Measurements from ENCODE around the gene SLC6A20. TPM values are rescaled to one million over a fixed set of nuclear protein-coding genes. Genes with fewer than 3 reads are reported as not detected.

The SLC6A20 gene
- total and polyA plus RNA-seq, 2 of the 13 experiments (the other 11 are each of a cell fraction or from before 2014, with no cell fraction given), result not detected

- TF ChIP-seq GMEB1 (CRISPR knock-in tag; IDR thresholded peaks at IDR 0.05; ENCODE audit: borderline replicate concordance), result no peak
- no peak for TF ChIP-seq PHF5A (CRISPR knock-in tag; IDR thresholded peaks at IDR 0.05; ENCODE audit: low read depth, unreplicated experiment)
- TF ChIP-seq SRSF1 (optimal IDR thresholded peaks at IDR 0.05; ENCODE audit: low read depth, low read length), result no peak
These were observed 23.8 kb downstream of the SLC6A20 start (continued) for GRCh38 chr3:45772341-45773035.

GRCh38 chr3:45771831-45772230, 24.5 kb downstream of the SLC6A20 start:
- BruUV-seq (replicated peaks), result no TSS peak
- FAIRE-seq (no peak), DNase-seq (ENCODE audit: low spot score) (no peak), ATAC-seq (no peak)
- no peaks in the 10 kb centered on the region for H4K20me1 ChIP-seq (ENCODE audit: insufficient read depth, low read length)
- no peak overlapping the region for H3K27ac ChIP-seq (ENCODE audit: extremely low read length, insufficient read depth, low read length)
- H3K27me3 ChIP-seq (ENCODE audit: control insufficient read depth in 1 of 2, insufficient read depth in 2 of 2, low read length in 2 of 2), result peaks cover 0 to 32% of the 10 kb centered on the region in 2 experiments; a peak in 4 of 5 replicates
- intact Hi-C loops (cut with micrococcal nuclease; ENCODE audit: unreplicated experiment), result no loop called here
- no peaks in the 10 kb centered on the region for H3K9me3 ChIP-seq (ENCODE audit: low read length)
- in situ Hi-C loops (cut with HindIII; ENCODE audit: extremely low pct_ligation_motif_present, low pct_unique_long_range_greater_than_20kb), result no loop called here
- CTCF ChIA-PET (ENCODE audit: low intra/inter-chr PET ratio, low total read pairs), result no interaction called here
- H3K4me3 ChIP-seq (replicated peaks in 1 of 3; ENCODE audit: insufficient read depth in 1 of 3, low read depth in 2 of 3, low read length in 3 of 3), result no peak overlapping the region
- no peak overlapping the region for H2AFZ ChIP-seq (ENCODE audit: low read length)
- no peaks in the 10 kb centered on the region for H3K79me2 ChIP-seq (ENCODE audit: insufficient read depth, low read length)
- no peak overlapping the region for H3K9ac ChIP-seq (ENCODE audit: insufficient read depth, low read depth, low read length)
- POLR2A ChIA-PET, result no interaction called here
- H3K36me3 ChIP-seq (replicated peaks in 1 of 2; ENCODE audit: control insufficient read depth in 1 of 2, insufficient read depth in 2 of 2, low read length in 2 of 2), result no peaks in the 10 kb centered on the region
- H3K4me1 ChIP-seq (ENCODE audit: insufficient read depth, low read length), result no peaks in the 10 kb centered on the region
- no peak overlapping the region for H3K4me2 ChIP-seq (ENCODE audit: low read depth, low read length)
- WGBS (ENCODE audit: low lambda C conversion rate), result 9% methylated on average over 5 of the region's 5 CpGs
- TF ChIP-seq TCF7 (IDR thresholded peaks at IDR 0.05; ENCODE audit: low read depth) (no peak), NFIB (CRISPR knock-in tag; IDR thresholded peaks at IDR 0.05; ENCODE audit: borderline replicate concordance) (no peak), RXRB (CRISPR knock-in tag; IDR thresholded peaks at IDR 0.05; ENCODE audit: borderline replicate concordance) (no peak), KDM4B (CRISPR knock-in tag; IDR thresholded peaks at IDR 0.05) (no peak), ZNF354B (CRISPR knock-in tag; IDR thresholded peaks at IDR 0.05) (no peak), MATR3 (CRISPR knock-in tag; IDR thresholded peaks at IDR 0.05) (no peak), CBX5 (CRISPR knock-in tag; IDR thresholded peaks at IDR 0.05; ENCODE audit: borderline replicate concordance) (no peak), HNF4G (IDR thresholded peaks at IDR 0.05; ENCODE audit: borderline replicate concordance, low read depth, low read length) (no peak), HNF4G (CRISPR knock-in tag; IDR thresholded peaks at IDR 0.05; ENCODE audit: borderline replicate concordance, low read depth) (no peak), ZSCAN21 (CRISPR knock-in tag; IDR thresholded peaks at IDR 0.05; ENCODE audit: borderline replicate concordance) (no peak), ZNF468 (CRISPR knock-in tag; IDR thresholded peaks at IDR 0.05) (no peak), ZNF510 (CRISPR knock-in tag; IDR thresholded peaks at IDR 0.05; ENCODE audit: low read depth) (no peak), ZNF230 (CRISPR knock-in tag; IDR thresholded peaks at IDR 0.05) (no peak), PLSCR1 (CRISPR knock-in tag; IDR thresholded peaks at IDR 0.05; ENCODE audit: borderline replicate concordance) (no peak), NR2F2 (IDR thresholded peaks at IDR 0.05; ENCODE audit: borderline replicate concordance, low read depth) (no peak)
- TF ChIP-seq, protein P1, sequence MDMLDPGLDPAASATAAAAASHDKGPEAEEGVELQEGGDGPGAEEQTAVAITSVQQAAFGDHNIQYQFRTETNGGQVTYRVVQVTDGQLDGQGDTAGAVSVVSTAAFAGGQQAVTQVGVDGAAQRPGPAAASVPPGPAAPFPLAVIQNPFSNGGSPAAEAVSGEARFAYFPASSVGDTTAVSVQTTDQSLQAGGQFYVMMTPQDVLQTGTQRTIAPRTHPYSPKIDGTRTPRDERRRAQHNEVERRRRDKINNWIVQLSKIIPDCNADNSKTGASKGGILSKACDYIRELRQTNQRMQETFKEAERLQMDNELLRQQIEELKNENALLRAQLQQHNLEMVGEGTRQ (IDR thresholded peaks at IDR 0.05; ENCODE audit: low read depth, low read length), result no peak
- TF ChIP-seq, protein P1 (CRISPR knock-in tag; IDR thresholded peaks at IDR 0.05; ENCODE audit: borderline replicate concordance), result no peak
